ENCODE measurements around the gene SLC1A3. TPM values are rescaled to one million over a fixed set of nuclear protein-coding genes. Genes with fewer than 3 reads are reported as not detected.
"Not testable (repeated sequence)": the region's sequence is repeated elsewhere in the genome, so short reads cannot be mapped to it uniquely, and the experiment has no call there.

The SLC1A3 gene
- total RNA-seq, 1 donor from 2014 or later: 93.2 TPM

DNA sequence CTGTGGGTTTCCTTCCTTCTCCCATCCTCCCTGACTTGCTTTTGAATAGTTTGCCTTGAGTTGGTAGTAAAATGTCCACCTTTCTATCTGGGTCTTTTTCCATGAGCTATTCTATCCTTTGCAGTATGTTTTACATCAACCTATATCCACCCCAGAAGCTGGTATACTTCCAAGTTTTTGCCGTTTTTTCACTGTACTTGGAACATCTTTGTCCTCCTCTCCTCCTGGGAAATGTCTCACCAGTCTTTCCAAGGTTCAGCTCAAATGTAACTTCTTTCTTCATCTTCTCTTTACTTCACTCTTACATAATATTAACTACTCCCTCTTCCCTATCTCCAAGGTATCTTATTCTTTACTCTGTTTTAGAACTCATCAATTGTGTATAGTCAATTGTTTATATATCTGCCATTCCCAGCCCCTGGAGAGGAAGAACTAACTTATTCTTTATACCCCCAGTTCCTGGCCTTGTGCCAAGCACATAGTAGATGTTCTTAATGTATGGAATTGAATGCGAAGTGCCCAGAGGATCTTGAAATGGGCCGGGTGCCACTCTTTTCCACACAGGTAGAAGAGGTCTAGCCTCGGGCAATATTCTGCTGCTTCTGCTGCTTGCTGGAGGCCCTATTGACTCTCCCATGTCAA lies 34.9 kb upstream of the SLC1A3 start:
- Mint-ChIP-seq H3K4me3 (no peak overlapping the region), H3K9me3 (no peaks in the 10 kb centered on the region), H3K4me1 (ENCODE audit: unreplicated experiment) (peaks cover 14% of the 10 kb centered on the region), H3K27me3 (no peaks in the 10 kb centered on the region), H3K36me3 (no peaks in the 10 kb centered on the region), H3K27ac (no peak overlapping the region)
- TF ChIP-seq CTCF (conservative IDR thresholded peaks at IDR 0.05): no peak
- no peak for DNase-seq (ENCODE audit: extremely low spot score, unreplicated experiment)

GRCh38 chr5:36573438-36573837 lies 33.0 kb upstream of the SLC1A3 start:
- H3K4me1 Mint-ChIP-seq (ENCODE audit: unreplicated experiment): peaks cover 19% of the 10 kb centered on the region
- DNase-seq (ENCODE audit: extremely low spot score, unreplicated experiment): no peak
- no peaks in the 10 kb centered on the region for H3K27me3 Mint-ChIP-seq
- no peak for TF ChIP-seq CTCF (conservative IDR thresholded peaks at IDR 0.05)
- H3K27ac Mint-ChIP-seq: no peak overlapping the region
- H3K9me3 Mint-ChIP-seq: no peaks in the 10 kb centered on the region
- no peak overlapping the region for H3K4me3 Mint-ChIP-seq
- H3K36me3 Mint-ChIP-seq: no peaks in the 10 kb centered on the region

- H3K27ac Mint-ChIP-seq: no peak overlapping the region
- no peak for TF ChIP-seq CTCF (conservative IDR thresholded peaks at IDR 0.05)
These were observed 31.0 kb upstream of the SLC1A3 start for GRCh38 chr5:36575361-36575781.

GRCh38 chr5:36576721-36577120 lies 29.7 kb upstream of the SLC1A3 start:
- TF ChIP-seq CTCF (conservative IDR thresholded peaks at IDR 0.05): no peak
- H3K4me3 Mint-ChIP-seq: no peak overlapping the region
- no peaks in the 10 kb centered on the region for H3K27me3 Mint-ChIP-seq
- H3K27ac Mint-ChIP-seq: no peak overlapping the region
- no peaks in the 10 kb centered on the region for H3K36me3 Mint-ChIP-seq
- no peaks in the 10 kb centered on the region for H3K9me3 Mint-ChIP-seq
- H3K4me1 Mint-ChIP-seq (ENCODE audit: unreplicated experiment): peaks cover 13% of the 10 kb centered on the region
- no peak for DNase-seq (ENCODE audit: extremely low spot score, unreplicated experiment)

More at GRCh38 chr5:36575361-36575781, 31.0 kb upstream of the SLC1A3 start:
- H3K4me3 Mint-ChIP-seq: no peak overlapping the region
- peaks cover 13% of the 10 kb centered on the region for H3K4me1 Mint-ChIP-seq (ENCODE audit: unreplicated experiment)
- no peak for DNase-seq (ENCODE audit: extremely low spot score, unreplicated experiment)
- no peaks in the 10 kb centered on the region for H3K36me3 Mint-ChIP-seq
- no peaks in the 10 kb centered on the region for H3K27me3 Mint-ChIP-seq
- H3K9me3 Mint-ChIP-seq: no peaks in the 10 kb centered on the region

GRCh38 chr5:36579858-36580257 lies 26.5 kb upstream of the SLC1A3 start:
- not testable (repeated sequence) for DNase-seq (ENCODE audit: extremely low spot score, unreplicated experiment); H3K9me3 Mint-ChIP-seq; H3K36me3 Mint-ChIP-seq; H3K27me3 Mint-ChIP-seq; H3K4me3 Mint-ChIP-seq; H3K27ac Mint-ChIP-seq
- H3K4me1 Mint-ChIP-seq (ENCODE audit: unreplicated experiment): peaks cover 21% of the 10 kb centered on the region

DNA sequence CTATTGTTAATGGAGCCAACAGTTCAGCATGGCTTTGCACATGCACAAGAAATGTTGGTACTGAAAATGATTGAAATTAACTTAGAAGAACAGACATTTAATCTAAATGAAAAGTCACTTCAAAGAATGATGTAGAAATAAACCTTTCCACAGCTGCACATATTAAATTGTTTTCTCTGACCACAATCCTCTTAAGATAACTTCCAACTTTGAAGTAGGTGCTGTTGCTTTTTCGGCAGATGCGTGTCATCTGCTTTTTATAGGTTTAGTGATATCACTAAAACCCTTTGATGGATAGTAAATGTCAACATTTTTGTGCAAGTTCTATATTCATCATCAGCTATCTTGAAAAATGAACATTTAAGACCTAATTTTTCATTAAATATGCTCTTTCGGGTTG lies 25.3 kb upstream of the SLC1A3 start:
- no peak for DNase-seq (ENCODE audit: extremely low spot score, unreplicated experiment)
- H3K27me3 Mint-ChIP-seq: peaks cover 7% of the 10 kb centered on the region
- no peaks in the 10 kb centered on the region for H3K9me3 Mint-ChIP-seq
- no peak overlapping the region for H3K4me3 Mint-ChIP-seq
- no peak for TF ChIP-seq CTCF (conservative IDR thresholded peaks at IDR 0.05)
- H3K4me1 Mint-ChIP-seq (ENCODE audit: unreplicated experiment): peaks cover 24% of the 10 kb centered on the region
- H3K27ac Mint-ChIP-seq: no peak overlapping the region
- H3K36me3 Mint-ChIP-seq: no peaks in the 10 kb centered on the region
